GM19351 (cell line): Measurements from ENCODE around the gene TTC38.
A peak's percentile ranks its signal among the peaks of the same experiment; 100 is the strongest.
"Not testable (repeated sequence)": the region's sequence is repeated elsewhere in the genome, so short reads cannot be mapped to it uniquely, and the experiment has no call there.

Source experiments
- ATAC-seq: cut with Tn5 transposase; IDR thresholded peaks from one replicate; pipeline ENCODE4 v1.9.1; 2021; ENCODE audit warnings: mild to moderate bottlenecking, moderate library complexity; ENCODE audit not compliant: unreplicated experiment

Gene TTC38

DNA sequence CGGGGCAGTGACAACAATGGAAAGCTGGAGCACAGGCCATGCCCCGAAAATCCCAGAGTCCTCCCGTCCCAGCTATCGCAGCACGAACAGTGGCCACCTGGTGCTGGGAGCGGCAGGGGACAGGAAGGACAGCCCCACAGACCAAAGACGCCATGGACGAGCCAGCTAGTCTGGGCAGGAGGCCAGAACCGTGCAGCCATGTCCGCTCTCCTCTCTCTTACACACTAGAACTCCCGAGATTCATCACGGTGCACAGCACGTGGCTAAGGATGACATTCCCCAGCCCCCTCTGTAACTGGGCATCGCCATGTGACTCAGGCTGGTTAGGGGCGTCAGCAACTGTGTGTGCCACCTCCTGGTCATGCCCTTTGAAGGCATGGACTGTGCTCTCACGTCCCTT lies 22.3 kb upstream of the TTC38 start:
- no peak for ATAC-seq

DNA sequence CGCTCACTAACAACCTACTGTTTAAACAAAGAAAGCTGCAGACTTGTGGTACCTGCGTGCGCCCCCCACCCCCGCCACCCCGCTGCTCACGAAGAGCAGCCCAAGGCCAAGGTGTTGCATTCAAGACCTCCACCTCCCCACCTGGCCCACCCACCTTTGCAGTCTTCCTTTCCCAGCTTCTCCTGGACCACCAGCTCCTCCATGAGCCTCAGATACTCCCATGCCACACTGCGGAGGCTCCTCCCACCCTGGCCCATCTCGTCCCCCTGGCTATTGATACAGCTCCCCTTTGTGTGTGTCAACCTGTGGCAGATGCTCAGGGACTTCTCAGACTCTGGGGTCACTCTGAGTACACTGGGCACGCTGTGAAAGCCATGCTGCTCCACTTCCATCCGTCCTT lies 21.6 kb upstream of the TTC38 start:
- no peak for ATAC-seq

DNA sequence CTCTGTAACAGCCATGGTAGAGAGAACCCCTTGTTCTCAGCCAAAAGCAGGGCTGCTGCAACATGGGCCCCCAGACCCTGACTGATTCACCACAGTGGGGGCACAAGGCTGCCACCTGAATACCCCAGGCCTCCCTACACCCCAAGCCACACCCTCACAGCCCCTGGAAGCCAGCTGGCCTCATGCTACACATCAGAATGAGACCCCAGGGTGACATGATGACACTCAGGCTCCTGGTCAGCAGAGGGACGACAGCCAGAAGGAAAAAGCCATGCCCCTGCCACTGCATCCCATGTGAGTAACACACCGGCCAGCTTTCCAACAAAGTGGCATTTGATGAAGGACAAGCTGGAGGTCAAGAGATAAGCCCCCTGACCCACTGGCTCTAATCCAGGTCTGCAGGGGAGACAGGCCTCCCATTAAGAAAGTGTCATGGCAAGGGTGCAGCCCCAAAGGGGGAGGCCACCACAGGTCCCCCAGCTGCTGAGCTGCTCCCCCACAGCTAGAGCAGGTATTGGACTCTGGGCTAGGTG lies 20.3 kb upstream of the TTC38 start:
- ATAC-seq: no peak

DNA sequence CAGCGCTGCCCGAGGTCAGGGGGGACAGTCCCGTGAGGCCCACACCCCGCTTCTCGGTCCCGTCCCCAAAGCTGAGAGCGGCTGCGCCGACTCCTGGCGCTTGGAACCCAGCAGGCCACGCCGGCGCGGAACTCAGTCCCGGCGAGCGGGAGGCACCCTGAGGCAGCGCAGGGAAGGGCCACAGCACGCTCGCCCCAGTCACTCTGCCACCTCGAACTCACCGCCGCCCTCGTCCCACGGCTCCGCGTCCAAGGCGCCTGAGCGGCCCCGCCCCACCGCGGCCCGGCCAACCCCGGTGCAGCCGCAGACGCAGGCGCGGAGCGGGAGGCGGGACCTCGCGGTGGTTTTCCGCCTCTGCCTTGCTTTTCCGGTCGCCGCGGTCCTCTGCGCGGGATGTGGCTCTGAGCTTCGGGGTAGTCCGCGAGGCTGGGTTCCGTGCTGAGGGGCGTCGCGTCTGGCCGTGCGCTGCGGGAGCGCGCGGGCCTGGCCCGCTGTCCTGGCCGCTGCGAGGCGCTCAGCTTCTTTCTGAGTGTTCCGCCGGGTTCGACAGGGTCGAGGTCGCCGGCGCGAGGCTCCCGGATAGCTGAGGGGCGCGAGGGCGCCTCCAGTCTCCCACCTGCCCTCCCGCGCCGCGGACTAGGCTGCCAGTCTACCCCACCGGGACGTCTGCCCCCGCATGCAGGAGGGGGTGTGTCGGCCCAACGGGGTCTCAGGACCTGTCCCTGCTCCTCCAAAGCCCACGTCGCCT lies 17.6 kb upstream of the TTC38 start, which contains the start of gene CDPF1:
TSS of gene CDPF1 (minus strand) at position 259 of the 748 bp plus-strand sequence. CDS start 2,009 bp downstream, outside the sequence.
- peak; percentile 85 for ATAC-seq

DNA sequence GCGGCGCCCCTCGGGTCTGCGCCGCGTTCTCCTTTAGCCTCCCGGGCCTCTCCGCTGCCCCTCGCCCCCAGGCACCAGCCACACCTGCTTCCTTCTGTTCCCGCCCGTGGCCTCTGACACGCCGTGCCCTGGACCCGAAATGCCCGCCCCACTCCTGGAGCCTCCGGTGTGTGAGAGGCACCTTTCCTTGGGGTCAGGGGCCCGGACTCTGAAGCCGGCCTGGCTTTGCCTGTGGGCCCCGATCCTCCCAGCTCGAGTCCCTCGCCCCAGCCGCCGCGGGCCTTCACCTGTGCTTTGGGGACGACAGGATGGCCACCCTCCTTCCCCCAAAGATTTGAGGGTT lies 17.1 kb upstream of the TTC38 start:
- peak; percentile 12 for ATAC-seq

DNA sequence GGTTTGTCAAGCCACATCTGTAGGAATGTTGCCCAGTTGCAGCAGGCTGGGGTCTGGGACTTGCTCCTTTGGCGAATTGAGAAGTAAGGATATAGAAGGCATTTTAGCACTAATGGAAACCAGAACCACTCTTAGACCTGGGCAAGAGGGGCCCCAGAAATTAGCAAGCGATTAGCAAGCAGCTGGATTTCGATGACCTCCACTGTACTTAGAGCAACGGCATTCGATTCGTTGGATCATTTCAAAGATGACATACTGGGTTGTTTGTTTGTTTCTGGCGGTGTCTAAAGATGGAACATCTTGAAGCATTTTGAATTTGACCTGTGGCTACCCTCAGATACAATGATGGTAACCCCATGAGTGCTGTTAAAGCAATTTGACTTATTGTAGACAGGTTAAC lies 16.5 kb upstream of the TTC38 start:
- ATAC-seq: no peak

DNA sequence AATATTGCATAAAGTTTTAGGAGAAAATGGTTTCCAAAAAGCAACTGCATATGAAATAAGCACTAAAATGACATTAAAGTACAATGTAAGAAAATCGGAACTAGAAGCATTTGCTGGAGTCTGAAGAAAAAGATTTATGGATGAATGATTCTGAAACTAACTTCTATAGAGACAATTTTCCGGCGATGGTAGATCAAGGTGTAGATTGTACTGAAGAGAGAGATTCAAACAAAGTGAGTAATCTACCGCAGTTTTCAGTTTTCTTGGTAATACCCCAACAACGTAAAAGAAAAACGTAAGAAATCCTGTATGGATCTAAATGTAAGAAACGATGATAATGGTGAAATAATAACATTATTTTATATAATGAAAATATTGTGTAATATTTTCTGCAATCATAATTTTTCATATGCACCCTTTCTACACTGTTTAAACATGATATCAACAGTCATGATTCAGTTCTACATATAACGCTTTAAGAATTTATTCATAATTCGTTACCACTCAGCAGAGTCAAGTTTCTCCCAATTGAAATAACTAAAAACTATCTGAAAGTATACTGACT lies 15.9 kb upstream of the TTC38 start:
- ATAC-seq: no peak

DNA sequence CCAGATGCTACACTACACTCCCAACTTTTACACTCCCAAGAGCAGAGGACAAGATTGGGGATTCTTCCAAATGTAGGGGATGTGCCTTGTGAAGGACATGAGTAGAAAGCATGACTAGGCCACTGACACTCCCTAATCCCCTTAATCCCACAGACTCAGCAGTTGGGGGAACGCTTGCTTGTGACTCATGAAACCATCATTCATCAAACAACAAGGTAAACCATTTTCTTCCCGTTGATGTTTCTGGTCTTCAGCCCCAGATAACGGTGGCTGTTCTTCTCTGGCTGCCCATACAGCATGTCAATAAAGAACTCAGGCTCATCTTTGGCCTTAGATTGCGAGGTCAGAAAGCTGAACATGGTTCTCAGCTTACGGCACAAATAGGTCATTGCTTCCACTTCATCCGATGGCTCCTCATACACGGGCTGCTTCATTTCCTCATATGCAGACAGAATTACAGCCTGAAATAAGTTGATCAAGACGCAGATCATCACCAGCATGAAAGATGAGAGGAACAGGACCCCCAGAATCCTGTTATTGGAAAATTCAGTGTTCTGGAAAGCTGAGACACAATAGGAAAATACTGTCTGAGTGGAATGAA lies 11.3 kb upstream of the TTC38 start:
- ATAC-seq: no peak

DNA sequence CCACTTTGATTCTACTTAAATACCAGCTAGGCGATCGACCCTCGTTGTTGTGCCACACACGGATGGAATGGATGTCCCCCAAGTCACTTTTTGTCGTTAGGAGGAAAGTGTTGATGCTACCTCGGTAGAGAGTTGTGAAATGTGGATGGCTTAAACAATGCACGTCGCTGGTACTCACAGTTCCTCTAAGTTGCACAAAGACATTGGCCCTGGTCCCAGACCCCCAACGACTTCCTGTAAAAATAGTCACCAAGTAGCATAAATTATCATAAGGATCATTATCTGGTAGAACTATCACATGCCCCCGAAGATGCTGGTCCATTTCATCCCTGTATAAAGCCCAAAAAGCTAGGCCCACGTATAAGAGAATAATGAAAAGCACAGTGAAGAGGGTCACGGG lies 8.4 kb upstream of the TTC38 start:
- no peak for ATAC-seq

DNA sequence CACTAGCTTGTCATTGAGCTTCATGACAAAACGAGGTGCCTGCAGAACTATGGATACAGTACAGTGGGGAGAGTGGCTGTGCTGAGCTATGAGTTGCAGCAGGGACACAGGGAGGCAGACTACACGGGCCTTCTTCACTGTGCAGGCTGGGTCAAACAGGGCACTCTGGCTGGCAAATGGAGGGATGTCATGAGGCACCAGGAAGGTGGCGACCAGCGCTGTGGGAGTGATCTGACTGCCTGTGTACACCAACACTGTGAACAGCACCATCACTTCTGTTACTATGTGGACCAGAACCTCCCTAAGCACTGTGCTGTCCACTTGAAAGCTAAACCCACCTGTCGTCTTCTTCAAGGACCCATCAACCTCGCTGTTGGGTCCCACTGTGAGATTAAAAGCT lies 7.8 kb upstream of the TTC38 start:
- ATAC-seq: no peak

DNA sequence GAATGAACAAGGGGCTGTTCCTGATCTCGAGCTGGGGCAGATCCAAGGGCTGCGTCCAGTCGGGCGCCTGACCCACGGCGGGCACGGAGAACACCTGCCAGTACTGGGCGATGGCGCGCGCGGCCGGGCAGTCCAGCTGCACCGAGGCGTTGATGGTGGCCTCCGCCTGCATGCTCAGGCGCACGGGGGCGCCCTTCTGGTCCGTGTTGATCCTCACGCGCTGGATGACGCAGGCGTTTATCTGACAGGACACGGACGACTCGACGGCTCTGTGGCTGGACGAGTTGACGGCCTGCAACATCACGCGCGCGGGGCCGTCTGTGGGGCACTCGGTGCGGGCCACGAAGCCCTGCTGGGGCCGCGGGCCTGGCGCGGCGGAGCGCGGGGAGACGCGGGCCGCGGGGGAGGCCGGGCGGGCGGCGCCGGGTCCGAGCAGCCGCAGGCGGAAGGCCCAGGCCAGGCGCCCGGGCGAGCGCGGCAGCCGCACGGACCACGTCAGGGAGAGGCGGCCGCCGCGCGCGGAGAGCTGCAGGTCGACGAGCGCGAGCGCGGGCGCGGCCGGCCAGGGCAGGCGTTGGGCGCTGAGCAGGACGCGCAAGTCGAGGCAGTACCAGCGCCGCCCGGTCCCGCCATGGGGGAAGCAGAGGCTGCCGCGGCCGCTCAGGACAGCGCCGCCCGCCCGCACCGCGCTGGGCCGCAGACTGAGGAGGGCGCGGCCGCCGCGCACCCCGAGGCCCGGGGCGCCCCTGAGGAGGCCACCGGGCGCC lies 5.2 kb upstream of the TTC38 start:
- no peak for ATAC-seq

DNA sequence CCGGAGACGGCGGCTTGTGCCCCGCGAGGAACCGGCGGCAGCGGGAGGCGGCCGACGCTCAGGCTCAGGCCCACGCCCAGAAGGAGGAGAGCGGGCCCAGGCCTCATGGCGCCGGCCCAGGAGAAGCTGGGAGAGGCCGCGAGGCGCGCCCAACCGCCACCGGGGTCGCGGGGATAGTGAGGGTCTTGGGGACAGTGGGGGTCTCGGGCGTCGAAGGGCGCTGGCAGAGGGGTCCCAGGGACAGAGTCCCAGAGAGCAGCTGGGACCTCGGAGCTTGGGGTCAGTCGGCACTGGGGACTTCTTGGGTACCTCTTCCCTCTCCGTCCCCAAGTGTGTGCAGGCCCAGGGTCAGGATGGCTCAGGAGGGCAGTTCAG lies 4.6 kb upstream of the TTC38 start, which contains the start of gene PKDREJ:
TSS of gene PKDREJ (minus strand) at position 128 of the 375 bp plus-strand sequence. CDS start at position 107, 21 bp downstream.
- ATAC-seq: no peak

DNA sequence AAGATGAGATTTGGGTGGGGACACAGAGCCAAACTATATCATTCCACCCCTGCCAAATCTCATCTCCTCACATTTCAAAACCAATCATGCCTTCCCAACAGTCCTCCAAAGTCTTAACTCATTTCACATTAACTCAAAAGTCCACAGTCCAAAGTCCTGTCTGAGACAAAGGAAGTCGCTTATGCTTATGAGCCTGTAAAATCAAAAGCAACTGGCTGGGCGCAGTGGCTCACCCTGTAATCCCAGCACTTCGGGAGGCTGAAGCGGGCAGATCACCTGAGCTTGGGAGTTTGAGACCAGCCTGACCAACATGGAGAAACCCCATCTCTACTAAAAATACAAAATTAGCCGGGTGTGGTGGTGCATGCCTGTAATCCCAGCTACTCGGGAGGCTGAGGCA lies 3.3 kb upstream of the TTC38 start:
- not testable (repeated sequence) for ATAC-seq

DNA sequence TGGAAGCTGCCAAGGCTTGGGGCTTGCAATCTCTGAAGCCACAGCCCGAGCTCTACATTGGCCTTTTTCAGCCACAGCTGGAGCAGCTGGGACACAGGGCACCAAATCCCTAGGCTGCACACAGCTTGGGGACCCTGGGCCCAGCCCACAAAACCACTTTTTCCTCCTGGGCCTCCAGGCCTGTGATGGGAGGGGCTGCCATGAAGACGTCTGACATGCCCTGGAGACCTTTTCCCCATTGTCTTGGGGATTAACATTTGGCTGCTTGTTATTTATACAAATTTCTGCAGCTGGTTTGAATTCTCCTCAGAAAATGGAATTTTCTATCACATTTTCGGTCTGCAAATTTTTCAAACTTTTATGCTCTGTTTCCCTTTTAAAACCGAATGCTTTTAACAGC lies 2.2 kb upstream of the TTC38 start:
- not testable (repeated sequence) for ATAC-seq

DNA sequence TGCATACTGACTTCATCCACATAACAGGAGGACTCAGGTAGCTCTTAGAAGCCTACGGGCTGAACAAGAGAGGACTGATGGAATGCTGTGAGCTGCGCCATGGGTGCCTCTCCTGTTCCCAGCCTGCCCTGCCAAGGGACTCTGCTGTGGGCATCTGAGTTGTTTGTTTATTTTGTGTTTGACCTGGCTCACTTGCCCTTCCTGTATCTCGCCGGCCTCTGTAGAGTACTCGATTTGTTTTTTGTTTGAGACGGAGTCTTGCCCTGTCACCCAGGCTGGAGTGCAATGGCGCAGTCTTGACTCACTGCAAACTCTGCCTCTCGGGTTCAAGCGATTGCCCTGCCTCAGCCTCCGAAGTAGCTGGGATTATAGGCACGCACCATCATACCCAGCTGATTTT lies 1.8 kb downstream of the TTC38 start:
- no peak for ATAC-seq

DNA sequence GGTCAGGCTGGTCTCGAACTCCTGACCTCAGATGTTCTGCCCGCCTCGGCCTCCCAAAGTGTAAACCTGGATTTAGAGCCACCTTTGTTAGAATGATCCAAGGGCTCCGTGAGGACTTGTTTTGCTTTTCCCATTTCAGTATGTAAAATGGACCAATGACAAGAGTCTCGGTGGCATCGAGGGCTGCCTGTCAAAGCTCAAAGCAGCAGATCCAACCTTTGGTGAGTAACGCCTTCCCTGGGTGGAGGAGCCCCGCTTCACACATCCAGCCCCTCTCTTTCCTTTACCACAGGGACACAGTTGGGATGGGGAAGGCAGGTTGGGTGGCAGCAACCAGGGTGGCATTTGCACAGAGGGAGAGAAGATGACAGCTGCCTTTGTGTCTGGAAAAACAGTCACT lies 4.4 kb downstream of the TTC38 start:
- no peak for ATAC-seq

DNA sequence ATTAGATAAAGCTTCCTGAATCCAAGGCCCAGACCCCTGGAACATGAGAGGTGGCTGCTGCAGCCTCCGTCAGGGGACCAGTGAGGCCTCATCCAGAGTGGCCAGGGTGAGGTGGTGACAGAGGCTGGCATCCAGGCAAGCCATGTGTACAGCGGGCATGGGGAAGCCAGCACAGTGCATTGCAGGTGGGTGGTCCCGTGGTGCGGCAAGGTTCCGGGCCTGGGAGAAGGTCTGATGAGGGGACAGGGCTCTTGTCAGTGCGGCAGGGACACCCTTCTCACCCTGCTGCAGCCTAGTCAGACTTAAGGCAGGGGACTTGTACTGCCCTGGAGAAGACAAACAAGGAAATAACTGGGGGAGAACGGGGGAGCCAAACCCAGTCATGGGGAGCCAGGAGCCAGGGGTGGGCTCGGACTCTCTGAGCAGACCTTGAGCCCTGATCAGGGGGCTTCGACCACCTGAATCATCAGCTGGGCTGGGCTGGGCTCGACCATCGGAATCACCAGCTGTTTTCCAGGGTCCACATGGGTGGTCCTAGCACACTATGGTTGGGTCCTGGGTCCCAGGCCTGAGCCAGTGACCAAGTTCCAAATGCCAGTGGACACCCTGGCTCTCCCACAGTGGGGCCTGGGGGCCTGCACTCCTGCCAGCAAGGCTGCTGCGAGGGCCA lies 5.1 kb downstream of the TTC38 start:
- no peak for ATAC-seq

DNA sequence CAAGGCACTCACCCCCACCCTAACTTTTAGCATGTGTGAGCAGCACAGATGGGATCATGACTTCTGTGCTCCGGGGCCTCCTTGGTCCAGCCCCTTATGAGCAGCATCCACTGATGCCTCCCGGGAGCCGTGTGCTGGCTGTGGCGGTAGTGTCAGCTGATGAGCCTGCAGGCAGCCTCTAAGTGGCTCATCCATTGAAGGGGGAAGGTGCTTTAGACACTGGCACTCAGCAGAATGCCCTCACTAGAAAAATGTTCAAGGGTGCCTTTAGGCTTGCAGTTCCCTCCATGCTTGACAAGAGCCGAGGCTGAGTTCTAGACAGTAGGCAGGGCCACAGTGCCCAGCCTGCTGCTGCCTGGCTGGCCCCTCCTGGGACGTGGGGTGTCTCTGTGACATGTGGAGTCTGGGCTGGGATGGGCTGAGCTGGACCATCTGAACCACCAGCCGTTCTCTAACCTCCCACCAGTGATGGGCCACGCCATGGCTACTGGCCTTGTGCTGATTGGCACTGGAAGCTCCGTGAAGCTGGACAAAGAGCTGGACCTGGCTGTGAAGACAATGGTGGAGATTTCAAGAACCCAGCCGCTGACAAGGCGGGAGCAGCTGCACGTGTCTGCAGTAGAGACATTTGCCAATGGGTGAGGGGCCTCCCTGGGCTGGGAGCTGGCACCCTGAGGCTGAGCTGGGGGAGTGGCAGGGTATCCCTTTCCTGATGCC lies 5.8 kb downstream of the TTC38 start:
- no peak for ATAC-seq

DNA sequence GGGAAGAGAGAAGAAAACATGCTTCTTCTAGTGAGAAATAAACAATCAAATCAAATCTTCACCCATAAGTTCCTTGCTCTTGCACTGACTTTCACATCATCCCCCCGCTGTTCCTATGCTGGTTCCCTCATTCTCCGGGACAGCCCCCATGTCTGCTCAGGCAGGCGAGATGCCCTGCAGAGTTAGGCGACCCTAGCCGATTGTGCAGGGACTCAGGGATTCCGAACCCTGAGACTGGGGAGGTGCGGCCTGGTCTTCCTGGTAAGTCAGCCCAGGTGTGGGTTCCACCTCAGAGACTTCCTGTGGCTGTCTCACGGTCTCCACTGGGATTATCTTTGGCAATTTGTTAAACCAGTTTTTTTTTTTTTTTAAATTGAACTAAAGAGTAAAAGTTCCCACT lies 6.6 kb downstream of the TTC38 start:
- no peak for ATAC-seq

DNA sequence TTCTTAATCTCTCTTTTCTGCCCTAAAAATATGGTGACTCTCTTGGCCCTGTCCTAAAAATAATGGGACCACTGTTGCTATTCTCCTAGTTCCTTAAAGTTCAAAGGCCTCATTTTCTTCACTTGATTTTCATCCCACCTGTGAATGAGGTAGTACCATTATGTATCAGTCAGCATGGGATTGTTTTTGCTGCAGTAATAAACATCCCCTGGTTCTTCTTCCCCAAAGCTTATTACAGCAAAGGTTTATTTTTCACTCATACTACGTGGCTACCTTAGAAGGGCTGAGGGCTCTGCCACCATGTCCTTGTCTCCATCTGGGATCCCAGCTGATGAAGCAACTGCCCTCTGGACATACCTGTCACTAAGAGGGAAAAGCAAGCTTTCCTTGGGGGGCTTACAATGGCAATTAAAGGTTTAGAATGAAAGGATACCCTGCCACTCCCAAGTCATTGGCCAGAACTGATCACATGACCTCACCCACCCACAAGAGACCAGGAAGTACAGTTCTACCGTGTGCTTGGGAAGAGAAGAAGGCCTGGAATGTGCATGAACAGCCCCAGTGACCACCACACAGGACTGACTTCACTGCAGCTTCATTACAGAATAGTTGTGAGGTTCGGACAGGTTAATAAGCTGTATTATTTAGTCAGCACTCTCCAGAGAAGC lies 7.8 kb downstream of the TTC38 start:
- ATAC-seq: no peak
